Panc1 (cell line): ENCODE measurements around the gene SART3. TPM values are rescaled to one million over a fixed set of nuclear protein-coding genes. Genes with fewer than 3 reads are reported as not detected.

Experiments
- ATAC-seq: fragments of 200-7000 bp; cut with Tn5 transposase; 2 replicates; pipeline ENCODE4 v1.9.1; 2020; ENCODE audit warnings: mild to moderate bottlenecking, moderate library complexity
- BruUV-seq: library from RNA; stranded (reverse); fragments of 400-500 nt; replicated peaks from 2 replicates; lab custom pipeline; 2021; lab: Mats Ljungman, UMichigan
- CTCF ChIA-PET: fragments of 300-600 bp; sonication (Branson Sonifier 250); formaldehyde crosslinking; loops from one replicate; lab custom pipeline; 2022; ENCODE audit warnings: antibody characterized with exemption; lab: Charles Lee
- POLR2A ChIA-PET: fragments of 300-600 bp; sonication (Branson Sonifier 250); formaldehyde crosslinking; loops from one replicate; lab custom pipeline; 2022; ENCODE audit warnings: antibody characterized with exemption; lab: Charles Lee
- DNase-seq: peaks from one replicate; pipeline ENCODE4 v3.0.0-alpha.2; 2010; ENCODE audit warnings: low read depth, low spot score
- H3K27ac ChIP-seq: 2 replicates; pipeline ENCODE4 v1.5.1; 2011; ENCODE audit warnings: mild to moderate bottlenecking, low read length, inconsistent platforms
- H3K27me3 ChIP-seq: fragments of 200-500 bp; sonication (Bioruptor generic); 2 replicates; pipeline ENCODE4 v1.6.0; 2014; ENCODE audit warnings: low read length, inconsistent platforms; ENCODE audit not compliant: control insufficient read depth, insufficient read depth
- H3K36me3 ChIP-seq: fragments of 200-500 bp; sonication (Bioruptor generic); 2 replicates; pipeline ENCODE4 v1.5.1; 2014; ENCODE audit warnings: inconsistent platforms, mild to moderate bottlenecking, low read length, moderate library complexity; ENCODE audit not compliant: control insufficient read depth, insufficient read depth
- H3K4me1 ChIP-seq: 2 replicates; pipeline ENCODE4 v1.5.1; 2011; ENCODE audit warnings: inconsistent platforms, mild to moderate bottlenecking, low read length, moderate library complexity; ENCODE audit not compliant: control insufficient read depth, insufficient read depth
- H3K4me3 ChIP-seq, 2 experiments: 2 replicates each; pipeline ENCODE4 v1.5.1; 2011 to 2012; ENCODE audit warnings: low read depth in 2 of 2, low read length in 2 of 2, mild to moderate bottlenecking in 2 of 2, inconsistent platforms in 1 of 2, moderate library complexity in 1 of 2
- H3K9me3 ChIP-seq: fragments of 200-500 bp; sonication (Bioruptor generic); 2 replicates; pipeline ENCODE4 v1.5.1; 2014; ENCODE audit warnings: low read depth, mild to moderate bottlenecking, inconsistent platforms, low read length, moderate library complexity; ENCODE audit not compliant: control insufficient read depth, insufficient read depth
- CTCF ChIP-seq: fragments of 450-650 bp; IDR thresholded peaks from 2 replicates; pipeline ENCODE4 v1.5.1; 2017; ENCODE audit warnings: mild to moderate bottlenecking
- POLR2AphosphoS5 ChIP-seq: IDR thresholded peaks from 2 replicates; pipeline ENCODE4 v1.6.1; 2012; ENCODE audit warnings: mild to moderate bottlenecking, low read depth, low read length, moderate library complexity
- REST ChIP-seq, 2 experiments: IDR thresholded peaks; 2 replicates each; pipeline ENCODE4 v1.6.1; 2011 to 2012; ENCODE audit warnings: low read depth in 2 of 2, control low read depth in 1 of 2, low read length in 1 of 2, mild to moderate bottlenecking in 1 of 2, moderate library complexity in 1 of 2; ENCODE audit not compliant: insufficient read depth in 1 of 2
- SIN3A ChIP-seq: IDR thresholded peaks from 2 replicates; pipeline ENCODE4 v1.6.1; 2012; ENCODE audit warnings: low read depth, mild to moderate bottlenecking, low read length, moderate library complexity, borderline replicate concordance; ENCODE audit not compliant: insufficient read depth
- TCF7L2 ChIP-seq: IDR thresholded peaks from 2 replicates; pipeline ENCODE4 v1.6.1; 2011; ENCODE audit warnings: mild to moderate bottlenecking, low read depth, low read length, inconsistent platforms
- in situ Hi-C: cut with HindIII; loops from 2 replicates; pipeline ENCODE4 v1.10.0; 2016; ENCODE audit warnings: low sequenced_read_pairs, low pct_unique_long_range_greater_than_20kb
- intact Hi-C: fragments of 100-400 bp; cut with micrococcal nuclease; formaldehyde crosslinking; loops from one replicate; pipeline ENCODE4 v1.10.0; 2022; ENCODE audit not compliant: unreplicated experiment
- total RNA-seq: library from RNA; stranded (reverse); gene quantifications from one replicate; pipeline ENCODE4 v1.2.1, GENCODE V29; 2021; ENCODE audit not compliant: unreplicated experiment

SART3 gene
- total RNA-seq, 1 experiment from 2014 or later: 55.9 TPM

GRCh38 chr12:108561852-108562347 is 927 bp upstream of the SART3 start:
- TF ChIP-seq POLR2AphosphoS5 (no peak; the same call in 1 of the 2 replicates), REST (IDR thresholded peaks at IDR 0.05; ENCODE audit: insufficient read depth in 1 of 2, low read depth in 2 of 2, low read length in 1 of 2) (0 out of 4 replicates have a peak, but pooled peaks of 1 of the 2 experiments have one; percentile 27), SIN3A (no peak), CTCF (no peak)
- intact Hi-C loops (loop anchor here (5.0 kb wide), 1 partner anchor 530 kb away; the partner anchor contains the start of gene ALKBH2), in situ Hi-C loops (no loop called here)
- Histone ChIP-seq H3K4me1 (peaks cover 35% of the 10 kb centered on the region), H3K36me3 (peaks cover 31% of the 10 kb centered on the region), H3K27ac (peak overlapping the region; percentile 99), H3K27me3 (no peaks in the 10 kb centered on the region), H3K4me3 (peak overlapping the region; percentile 100), H3K9me3 (no peaks in the 10 kb centered on the region)
- POLR2A ChIA-PET: no interaction called here
- CTCF ChIA-PET: interaction anchor here (0.5 to 1.1 kb wide), 2 partner anchors 20 to 56 kb away, joined by 6 to 11 read pairs; no protein-coding TSS in a partner anchor
- ATAC-seq (peak; percentile 18), DNase-seq (no peak)
- no TSS peak for BruUV-seq

- no TSS peak for BruUV-seq
- ATAC-seq: no peak
- no peak for DNase-seq
- Histone ChIP-seq H3K4me3 (peak overlapping the region; percentile 100), H3K27ac (peak overlapping the region; percentile 99), H3K9me3 (no peaks in the 10 kb centered on the region), H3K36me3 (peaks cover 21% of the 10 kb centered on the region), H3K4me1 (peaks cover 30% of the 10 kb centered on the region), H3K27me3 (no peaks in the 10 kb centered on the region)
- ChIA-PET CTCF (interaction anchor here (0.6 to 0.9 kb wide), 3 partner anchors 19 to 417 kb away, joined by 3 to 15 read pairs (median 5); no protein-coding TSS in a partner anchor), POLR2A (interaction anchor here (0.6 kb wide), 1 partner anchor 14 kb away, joined by 7 read pairs; no protein-coding TSS in a partner anchor)
- in situ Hi-C loops (no loop called here), intact Hi-C loops (loop anchor here (5.0 kb wide), 1 partner anchor 532 kb away; the partner anchor contains the start of gene ALKBH2)
- TF ChIP-seq POLR2AphosphoS5 (no peak), REST (IDR thresholded peaks at IDR 0.05; ENCODE audit: insufficient read depth in 1 of 2, low read depth in 2 of 2, low read length in 1 of 2) (no peak), TCF7L2 (no peak), CTCF (no peak), SIN3A (no peak)
These were observed 652 bp downstream of the SART3 start for GRCh38 chr12:108560321-108560721.
